ENCODE measurements around the gene CDKAL1. TPM values are rescaled to one million over a fixed set of nuclear protein-coding genes. Genes with fewer than 3 reads are reported as not detected.

The CDKAL1 gene
- total RNA-seq, 1 experiment from 2014 or later: 20.6 TPM

- TF ChIP-seq FOXP4 (CRISPR knock-in tag; IDR thresholded peaks at IDR 0.05) (no peak), ZNF138 (CRISPR knock-in tag; conservative IDR thresholded peaks at IDR 0.05) (no peak), FOXJ3 (CRISPR knock-in tag; IDR thresholded peaks at IDR 0.05; ENCODE audit: borderline replicate concordance) (no peak), ZNF396 (CRISPR knock-in tag; IDR thresholded peaks at IDR 0.05; ENCODE audit: borderline replicate concordance) (no peak)
Observed at GRCh38 chr6:20996099-20996498, 461.8 kb downstream of the CDKAL1 start (continued).

- ChIA-PET POLR2A (no interaction called here), CTCF (no interaction called here)
- Mint-ChIP-seq H3K4me3 (no peak overlapping the region), H3K27ac (peak overlapping the region; percentile 79), H3K27me3 (ENCODE audit: low read depth) (no peaks in the 10 kb centered on the region; the same call in 1 of the 2 replicates), H3K36me3 (peaks cover 16% of the 10 kb centered on the region), H3K4me1 (peaks cover 44% of the 10 kb centered on the region), H3K9me3 (peaks cover 15% of the 10 kb centered on the region)
- TF ChIP-seq HMGXB4 (CRISPR knock-in tag; IDR thresholded peaks at IDR 0.05) (no peak), HMGA2 (CRISPR knock-in tag; IDR thresholded peaks at IDR 0.05) (no peak), ATF1 (CRISPR knock-in tag; IDR thresholded peaks at IDR 0.05) (no peak), ZNF423 (CRISPR knock-in tag; IDR thresholded peaks at IDR 0.05) (no peak), FOXK1 (CRISPR knock-in tag; IDR thresholded peaks at IDR 0.05) (no peak), CREB1 (CRISPR knock-in tag; IDR thresholded peaks at IDR 0.05) (no peak), GABPB1 (CRISPR knock-in tag; IDR thresholded peaks at IDR 0.05) (no peak), ZMAT4 (CRISPR knock-in tag; IDR thresholded peaks at IDR 0.05) (no peak), E2F4 (CRISPR knock-in tag; IDR thresholded peaks at IDR 0.05; ENCODE audit: borderline replicate concordance, low read depth) (no peak), AR (CRISPR knock-in tag; IDR thresholded peaks at IDR 0.05) (no peak), ZNF512 (CRISPR knock-in tag; IDR thresholded peaks at IDR 0.05; ENCODE audit: borderline replicate concordance) (no peak), CDX4 (CRISPR knock-in tag; IDR thresholded peaks at IDR 0.05; ENCODE audit: borderline replicate concordance) (no peak), ZNF263 (CRISPR knock-in tag; IDR thresholded peaks at IDR 0.05; ENCODE audit: low read depth) (no peak)
- no peak for DNase-seq (ENCODE audit: low spot score)
- peak; percentile 41 for ATAC-seq
Observed at GRCh38 chr6:20997143-20997769, 463.0 kb downstream of the CDKAL1 start.
